ENCODE measurements around the gene PCDHAC2.

The PCDHAC2 gene

GRCh38 chr5:140969880-140970279, 3.6 kb downstream of the PCDHAC2 start:
- no peak overlapping the region for H3K4me3 ChIP-seq (ENCODE audit: low read length)
- TF ChIP-seq CTCF (conservative IDR thresholded peaks at IDR 0.05; ENCODE audit: low read length) = no peak
- DNase-seq (ENCODE audit: low read depth) = no peak

DNA sequence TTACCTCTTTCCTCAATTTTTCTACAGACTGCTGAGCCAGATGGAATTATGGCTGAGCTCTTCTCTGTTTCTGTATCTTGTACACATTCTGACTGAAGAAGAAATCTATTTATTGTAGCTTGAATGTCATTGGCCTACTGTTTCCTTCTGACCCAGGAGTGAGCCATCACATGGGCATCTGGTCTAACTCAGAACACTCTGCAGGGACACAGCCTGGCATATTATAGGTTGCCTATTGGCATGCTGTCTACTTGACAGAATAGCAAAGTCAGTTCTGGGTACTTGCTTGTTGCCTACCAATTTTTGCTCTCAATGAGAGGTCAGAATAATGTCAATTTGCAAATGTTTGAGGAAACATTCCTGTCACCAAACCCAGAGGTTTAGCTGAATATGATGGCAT, 7.3 kb downstream of the PCDHAC2 start:
- no peak for DNase-seq (ENCODE audit: low read depth)
- no peak overlapping the region for H3K4me3 ChIP-seq (ENCODE audit: low read length)
- no peak for TF ChIP-seq CTCF (conservative IDR thresholded peaks at IDR 0.05; ENCODE audit: low read length)

- no peak overlapping the region for H3K4me3 ChIP-seq (ENCODE audit: low read length)
- TF ChIP-seq CTCF (conservative IDR thresholded peaks at IDR 0.05; ENCODE audit: low read length) = no peak
- peak; percentile 56 for DNase-seq (ENCODE audit: low read depth)
Observed at GRCh38 chr5:140977003-140977402, 10.7 kb downstream of the PCDHAC2 start.

- no peak for DNase-seq (ENCODE audit: low read depth)
- H3K4me3 ChIP-seq (ENCODE audit: low read length) = no peak overlapping the region
- TF ChIP-seq CTCF (conservative IDR thresholded peaks at IDR 0.05; ENCODE audit: low read length) = no peak
Observed at GRCh38 chr5:140978260-140978659, 12.0 kb downstream of the PCDHAC2 start.

DNA sequence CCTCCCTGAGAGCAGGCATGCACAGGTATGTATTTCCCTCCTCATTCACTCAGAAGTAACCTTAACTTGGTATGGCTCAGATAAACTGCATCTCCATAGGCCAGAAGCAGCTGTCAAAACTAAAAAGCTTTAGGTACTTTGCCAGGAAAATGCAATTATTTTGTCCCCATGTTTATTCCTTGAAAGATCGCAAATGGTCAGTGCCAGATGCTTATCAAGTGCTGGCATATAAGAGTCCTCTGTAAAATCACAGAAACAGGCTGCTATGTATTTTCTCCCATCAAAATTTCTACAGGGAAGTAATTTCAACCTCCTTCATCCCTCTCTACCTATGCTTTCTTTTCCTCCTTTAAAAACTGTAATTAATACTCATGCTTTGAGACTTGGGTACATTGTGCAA, 12.7 kb downstream of the PCDHAC2 start:
- no peak for TF ChIP-seq CTCF (conservative IDR thresholded peaks at IDR 0.05; ENCODE audit: low read length)
- no peak for DNase-seq (ENCODE audit: low read depth)
- H3K4me3 ChIP-seq (ENCODE audit: low read length) = no peak overlapping the region

DNA sequence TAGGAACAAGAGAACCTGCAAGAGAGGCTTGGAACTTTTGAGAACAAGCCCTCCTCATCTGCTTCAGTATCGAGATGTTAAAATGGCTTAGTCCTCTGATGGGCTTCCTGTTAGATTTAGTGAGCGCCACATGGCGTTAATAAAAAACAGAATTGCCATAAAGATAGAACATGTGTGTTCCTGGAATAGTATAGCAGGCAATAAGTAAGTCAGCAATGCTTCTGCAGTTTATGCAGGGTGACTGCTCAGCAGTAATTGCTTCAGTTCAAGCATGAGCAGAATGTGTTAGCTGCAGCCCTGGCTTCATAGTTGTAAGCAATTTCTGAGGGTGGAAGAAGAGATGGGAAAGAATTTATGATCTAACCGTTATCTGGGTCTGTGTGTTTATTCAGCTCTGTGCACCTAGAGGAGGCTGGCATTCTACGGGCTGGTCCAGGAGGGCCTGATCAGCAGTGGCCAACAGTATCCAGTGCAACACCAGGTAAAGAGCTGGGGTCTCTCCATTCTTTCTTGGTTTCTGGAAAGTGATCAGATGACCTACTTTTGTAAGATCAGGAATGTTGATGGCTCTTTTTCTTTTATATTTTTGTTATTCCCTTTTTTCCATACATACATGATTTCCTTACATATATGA, 15.9 kb downstream of the PCDHAC2 start:
- no peak overlapping the region for H3K4me3 ChIP-seq (ENCODE audit: low read length)
- TF ChIP-seq CTCF (conservative IDR thresholded peaks at IDR 0.05; ENCODE audit: low read length) = no peak
- DNase-seq (ENCODE audit: low read depth) = no peak

DNA sequence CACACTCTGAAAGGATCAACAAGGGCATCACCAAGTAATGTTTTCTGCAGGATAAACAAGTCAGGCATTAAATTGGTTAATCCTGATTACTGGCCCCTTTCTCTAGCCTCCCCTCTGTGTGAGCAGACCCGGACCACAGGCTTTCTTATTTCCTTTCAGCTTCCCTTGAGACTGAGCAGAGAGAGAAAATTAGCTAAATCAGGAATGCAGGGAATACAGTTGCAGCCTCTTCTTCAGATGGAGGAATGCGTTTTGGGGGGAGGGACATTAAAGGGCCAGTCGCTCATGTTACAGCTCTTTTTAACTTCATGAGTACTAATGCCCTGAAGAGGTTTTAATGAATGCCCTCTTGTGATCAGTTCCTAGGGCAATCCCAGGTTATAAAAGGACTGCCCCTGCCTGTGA, 19.8 kb downstream of the PCDHAC2 start:
- TF ChIP-seq CTCF (conservative IDR thresholded peaks at IDR 0.05; ENCODE audit: low read length) = no peak
- H3K4me3 ChIP-seq (ENCODE audit: low read length) = no peak overlapping the region
- DNase-seq (ENCODE audit: low read depth) = no peak

Measured in AG10803 (cell line).